Neural cell (in vitro differentiated cells): ENCODE data around the gene LPIN1.

ENCODE experiments used
- CTCF ChIP-seq: fragments of 450-650 bp; IDR thresholded peaks from 2 replicates; pipeline ENCODE4 v1.5.1; 2014; ENCODE audit warnings: antibody characterized with exemption, mild to moderate bottlenecking, moderate library complexity; ENCODE audit not compliant: poor library complexity, severe bottlenecking
- EP300 ChIP-seq: fragments of 450-650 bp; conservative IDR thresholded peaks from 2 replicates; pipeline ENCODE4 v1.6.1; 2014; ENCODE audit warnings: antibody characterized with exemption, mild to moderate bottlenecking, moderate library complexity; ENCODE audit not compliant: poor library complexity, severe bottlenecking
- EZH2 ChIP-seq: fragments of 200-600, 300-800 bp; shearing (Covaris generic), sonication (generic); IDR thresholded peaks from 2 replicates; pipeline ENCODE4 v1.6.1; 2014; ENCODE audit warnings: antibody characterized with exemption, low read length, borderline replicate concordance, mild to moderate bottlenecking; ENCODE audit not compliant: insufficient read depth, poor library complexity, severe bottlenecking
- MXI1 ChIP-seq: fragments of 450-650 bp; conservative IDR thresholded peaks from 2 replicates; pipeline ENCODE4 v1.6.1; 2014; ENCODE audit warnings: antibody characterized with exemption, mild to moderate bottlenecking; ENCODE audit not compliant: poor library complexity, severe bottlenecking
- POLR2AphosphoS5 ChIP-seq: IDR thresholded peaks from 2 replicates; pipeline ENCODE4 v1.6.1; 2012
- RAD21 ChIP-seq: fragments of 450-650 bp; conservative IDR thresholded peaks from 2 replicates; pipeline ENCODE4 v1.6.1; 2014; ENCODE audit warnings: antibody characterized with exemption, mild to moderate bottlenecking, moderate library complexity
- REST ChIP-seq: IDR thresholded peaks from 2 replicates; pipeline ENCODE4 v1.6.1; 2012; ENCODE audit warnings: borderline replicate concordance
- SMC3 ChIP-seq: fragments of 450-650 bp; conservative IDR thresholded peaks from 2 replicates; pipeline ENCODE4 v1.6.1; 2014; ENCODE audit warnings: antibody characterized with exemption, mild to moderate bottlenecking, moderate library complexity; ENCODE audit not compliant: poor library complexity
- TAF1 ChIP-seq: IDR thresholded peaks from 2 replicates; pipeline ENCODE4 v1.6.1; 2012; ENCODE audit warnings: low read depth

GRCh38 chr2:11807156-11808015 is 61.0 kb downstream of the LPIN1 start:
- TF ChIP-seq CTCF (no peak), EZH2 (no peak), RAD21 (no peak), POLR2AphosphoS5 (no peak), EP300 (no peak), TAF1 (no peak), REST (no peak), MXI1 (no peak), SMC3 (no peak)
